Natural killer cell (primary cell): ENCODE measurements around the gene ARMH3. TPM values are rescaled to one million over a fixed set of nuclear protein-coding genes. Genes with fewer than 3 reads are reported as not detected.

ENCODE experiments used
- ATAC-seq, 3 donors: fragments of 150-1000 bp in 2 of 3; fragments of 200-7000 bp in 1 of 3; cut with Tn5 transposase; 1 replicate in 1 of 3; 2 replicates in 2 of 3; pipeline ENCODE4 v1.10.0; 2021; ENCODE audit warnings: mild to moderate bottlenecking in 2 of 3, moderate library complexity in 2 of 3
- DNase-seq, 2 donors: peaks; one replicate each; pipeline versions ENCODE4 v3.0.0 to v3.0.0-alpha.2; 2013 to 2021; ENCODE audit warnings: mixed read lengths in 1 of 2
- H3K27ac ChIP-seq: one replicate; pipeline ENCODE4 v1.5.1; 2013; ENCODE audit warnings: mild to moderate bottlenecking, low read length
- H3K27me3 ChIP-seq: one replicate; pipeline ENCODE4 v1.6.1; 2013; ENCODE audit warnings: low read length; ENCODE audit not compliant: control insufficient read depth, insufficient read depth
- H3K36me3 ChIP-seq: one replicate; pipeline ENCODE4 v1.6.1; 2013; ENCODE audit warnings: low read length; ENCODE audit not compliant: control insufficient read depth, insufficient read depth
- H3K4me1 ChIP-seq: one replicate; pipeline ENCODE4 v1.6.1; 2013; ENCODE audit warnings: low read length; ENCODE audit not compliant: control insufficient read depth, insufficient read depth
- H3K4me3 ChIP-seq: one replicate; pipeline ENCODE4 v1.5.1; 2013; ENCODE audit warnings: low read length
- H3K9me3 ChIP-seq: one replicate; pipeline ENCODE4 v1.6.1; 2013; ENCODE audit warnings: low read length; ENCODE audit not compliant: control insufficient read depth, insufficient read depth
- H3K27ac Mint-ChIP-seq, 2 donors: one replicate each; pipeline ENCODE4 v1.8.0; 2022; ENCODE audit warnings: mild to moderate bottlenecking in 2 of 2, mixed read lengths in 2 of 2, moderate library complexity in 1 of 2
- H3K27me3 Mint-ChIP-seq, 2 donors: one replicate each; pipeline ENCODE4 v1.8.0; 2022; ENCODE audit warnings: low read depth in 2 of 2, mixed read lengths in 2 of 2
- H3K36me3 Mint-ChIP-seq: one replicate; pipeline ENCODE4 v1.8.0; 2022; ENCODE audit warnings: mixed read lengths
- H3K4me1 Mint-ChIP-seq, 2 donors: one replicate each; pipeline ENCODE4 v1.8.0; 2022; ENCODE audit warnings: mixed read lengths in 2 of 2
- H3K4me3 Mint-ChIP-seq: one replicate; pipeline ENCODE4 v1.8.0; 2022; ENCODE audit warnings: mild to moderate bottlenecking, moderate library complexity, mixed read lengths
- H3K9me3 Mint-ChIP-seq, 2 donors: one replicate each; pipeline ENCODE4 v1.8.0; 2022; ENCODE audit warnings: mixed read lengths in 2 of 2
- CTCF ChIP-seq: fragments of 200-600 bp; IDR thresholded peaks from one replicate; pipeline ENCODE4 v1.8.0; 2022; ENCODE audit warnings: antibody characterized with exemption
- WGBS: methylation state at CpG from one replicate; pipeline ENCODE4 v1.1.7; 2013; ENCODE audit warnings: missing lambda C conversion rate; ENCODE audit not compliant: insufficient coverage; 5-methylcytosine and 5-hydroxymethylcytosine counted together
- intact Hi-C: fragments of 100-400 bp; cut with micrococcal nuclease; formaldehyde crosslinking; loops from one replicate; pipeline ENCODE4 v1.14.2; 2022
- total RNA-seq, 4 donors: library from RNA; stranded (reverse); fragments of 120-200 nt in 1 of 4; gene quantifications; one replicate each; pipeline versions ENCODE4 v1.2.3 to v1.2.4, GENCODE V29; 2013 to 2022

ARMH3 gene
- total RNA-seq, 3 donors from 2014 or later (not counting 1 experiment from before 2014, with no cell fraction given), result 29.9 to 38.9 (median 35.4) TPM

- Mint-ChIP-seq H3K4me3 (peak overlapping the region; percentile 90), H3K9me3 (no peaks in the 10 kb centered on the region), H3K36me3 (no peaks in the 10 kb centered on the region), H3K27me3 (no peaks in the 10 kb centered on the region), H3K27ac (peak overlapping the region; percentile 72 to 73), H3K4me1 (peaks cover 21 to 33% of the 10 kb centered on the region in 2 donors)
- intact Hi-C loops, result loop anchor here (1.0 to 2.0 kb wide), 2 partner anchors 9 to 437 kb away; partner anchors contain the start of genes ACTR1A, ARMH3 and SUFU
- peak overlapping the region; percentile 55 for H3K4me3 ChIP-seq
- DNase-seq, result peak; percentile 33 to 42
- H3K9me3 ChIP-seq, result no peaks in the 10 kb centered on the region
- H3K27me3 ChIP-seq, result no peaks in the 10 kb centered on the region
- TF ChIP-seq CTCF, result no peak
- ATAC-seq, result peak; percentile 18 to 46 (median 23)
- peaks cover 9% of the 10 kb centered on the region for H3K36me3 ChIP-seq
- H3K27ac ChIP-seq, result peak overlapping the region; percentile 55
- 8% methylated on average over 63 of the region's 63 CpGs for WGBS
- peaks cover 36% of the 10 kb centered on the region for H3K4me1 ChIP-seq
These were observed 9.8 kb upstream of the ARMH3 start for GRCh38 chr10:102065561-102066398.

GRCh38 chr10:102064868-102065560 is 9.0 kb upstream of the ARMH3 start, which contains the start of gene HPS6:
Gene HPS6 (plus strand): TSS chr10:102065349. CDS start chr10:102065475, 126 bp downstream.
- peak within 1 kb of the TSS; percentile 81 for H3K27ac ChIP-seq
- DNase-seq (peak; percentile 81 to 92), ATAC-seq (peak; percentile 96)
- H3K27me3 Mint-ChIP-seq, result no peaks in the 10 kb centered on the region
- H3K36me3 Mint-ChIP-seq, result no peaks in the 10 kb centered on the region
- peak within 1 kb of the TSS; percentile 72 to 88 for H3K27ac Mint-ChIP-seq
- no peaks in the 10 kb centered on the region for H3K9me3 Mint-ChIP-seq
- TF ChIP-seq CTCF, result no peak
- H3K27me3 ChIP-seq, result no peaks in the 10 kb centered on the region
- H3K36me3 ChIP-seq, result peaks cover 9% of the 10 kb centered on the region
- peak within 1 kb of the TSS; percentile 90 for H3K4me3 Mint-ChIP-seq
- intact Hi-C loops, result loop anchor here (1.0 to 2.0 kb wide), 2 partner anchors 9 to 438 kb away; partner anchors contain the start of genes ACTR1A, ARMH3 and SUFU
- H3K4me1 ChIP-seq, result peaks cover 36% of the 10 kb centered on the region
- peaks cover 21 to 33% of the 10 kb centered on the region in 2 donors for H3K4me1 Mint-ChIP-seq
- no peaks in the 10 kb centered on the region for H3K9me3 ChIP-seq
- under 1% methylated on average over 59 of the region's 61 CpGs for WGBS
- peak within 1 kb of the TSS; percentile 55 for H3K4me3 ChIP-seq

DNA sequence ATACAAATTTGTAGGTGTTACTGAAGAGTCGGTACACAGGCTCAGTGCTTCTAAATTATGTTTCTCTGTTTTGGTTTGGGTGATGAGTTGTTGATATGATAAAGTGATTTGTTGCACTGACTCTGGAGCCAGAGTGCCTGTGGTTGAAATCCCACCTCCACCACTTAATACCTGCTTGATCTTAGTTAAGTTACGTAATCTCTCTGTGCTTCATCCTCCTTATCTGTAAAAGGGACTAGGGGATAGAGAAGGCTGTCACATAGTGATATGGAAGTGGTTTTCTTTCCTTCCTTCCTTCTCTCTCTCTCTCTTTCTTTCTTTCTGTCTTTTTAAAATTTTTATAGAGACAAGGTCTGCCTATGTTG is 8.5 kb upstream of the ARMH3 start:
- no peaks in the 10 kb centered on the region for H3K27me3 ChIP-seq
- TF ChIP-seq CTCF, result no peak
- ATAC-seq (no peak), DNase-seq (no peak)
- H3K4me1 ChIP-seq, result peaks cover 36% of the 10 kb centered on the region
- Mint-ChIP-seq H3K27me3 (no peaks in the 10 kb centered on the region), H3K9me3 (no peaks in the 10 kb centered on the region), H3K4me3 (peak overlapping the region; percentile 90), H3K4me1 (peaks cover 19 to 32% of the 10 kb centered on the region in 2 donors), H3K36me3 (no peaks in the 10 kb centered on the region), H3K27ac (peak overlapping the region; percentile 72 to 88)
- WGBS, result 73% methylated on average over 1 of the region's 2 CpGs
- H3K4me3 ChIP-seq, result peak overlapping the region; percentile 55
- peaks cover 9% of the 10 kb centered on the region for H3K36me3 ChIP-seq
- H3K9me3 ChIP-seq, result no peaks in the 10 kb centered on the region
- intact Hi-C loops, result loop anchor here (2.0 kb wide), 1 partner anchor 438 kb away; the partner anchor contains the start of genes ACTR1A and SUFU
- H3K27ac ChIP-seq, result peak overlapping the region; percentile 81
